Measurements from ENCODE around the gene SHOC1. TPM values are rescaled to one million over a fixed set of nuclear protein-coding genes. Genes with fewer than 3 reads are reported as not detected.

SHOC1 gene
- under 1 TPM in 1 of 3 donors, not detected in 2; 0.33 TPM for total RNA-seq

DNA sequence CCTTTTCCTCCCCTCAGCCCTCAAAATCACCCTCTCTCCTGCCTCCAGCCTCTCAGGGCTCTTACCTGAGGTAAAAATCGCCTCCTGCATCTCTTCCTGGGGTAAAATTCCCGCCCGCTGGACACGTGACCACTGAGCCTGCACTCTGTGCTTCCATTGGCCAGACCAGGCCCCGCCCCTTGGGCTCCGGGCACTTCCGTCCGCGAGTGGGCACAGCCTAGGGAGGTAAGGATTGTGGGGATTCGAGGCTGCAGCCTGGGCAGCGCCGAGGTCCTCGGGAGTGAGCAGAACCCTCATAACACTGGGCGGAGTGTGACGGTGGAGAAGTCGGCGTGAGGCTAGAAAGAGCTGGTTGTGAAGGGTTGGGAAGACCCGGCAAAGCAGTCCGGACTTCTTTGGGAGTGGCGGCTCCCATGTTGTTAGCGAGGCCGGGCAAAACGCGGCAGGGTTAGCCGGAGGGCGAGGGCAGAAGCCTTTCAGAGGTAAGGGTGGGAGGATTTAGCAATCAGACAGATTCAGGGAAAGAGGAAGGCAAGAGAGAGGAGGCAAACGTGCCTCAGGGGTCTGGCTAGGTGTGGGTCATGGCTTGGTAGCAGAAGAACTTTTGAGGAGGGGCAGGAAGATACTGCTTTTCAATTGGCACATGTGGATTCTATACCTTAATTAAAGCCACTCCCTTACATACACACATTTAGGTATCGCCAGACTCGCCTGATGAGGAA, at the start of gene SHOC1:
TSS of gene SHOC1 (minus strand) at position 103 of the 722 bp plus-strand sequence. CDS start 3,519 bp downstream, outside the sequence.
- Histone ChIP-seq H3K4me1 (no peaks in the 10 kb centered on the region), H3K9me3 (no peaks in the 10 kb centered on the region), H3K27me3 (no peaks in the 10 kb centered on the region), H3K36me3 (no peaks in the 10 kb centered on the region), H3K27ac (no peak within 1 kb of the TSS), H3K4me3 (peak within 1 kb of the TSS in 2 of 3 donors; percentile 13 to 46)
- DNase-seq (ENCODE audit: low spot score in 2 of 2): no peak
- intact Hi-C loops (cut with DNase I; ENCODE audit: low total_unique reads): no loop called here
- TF ChIP-seq, protein P1, sequence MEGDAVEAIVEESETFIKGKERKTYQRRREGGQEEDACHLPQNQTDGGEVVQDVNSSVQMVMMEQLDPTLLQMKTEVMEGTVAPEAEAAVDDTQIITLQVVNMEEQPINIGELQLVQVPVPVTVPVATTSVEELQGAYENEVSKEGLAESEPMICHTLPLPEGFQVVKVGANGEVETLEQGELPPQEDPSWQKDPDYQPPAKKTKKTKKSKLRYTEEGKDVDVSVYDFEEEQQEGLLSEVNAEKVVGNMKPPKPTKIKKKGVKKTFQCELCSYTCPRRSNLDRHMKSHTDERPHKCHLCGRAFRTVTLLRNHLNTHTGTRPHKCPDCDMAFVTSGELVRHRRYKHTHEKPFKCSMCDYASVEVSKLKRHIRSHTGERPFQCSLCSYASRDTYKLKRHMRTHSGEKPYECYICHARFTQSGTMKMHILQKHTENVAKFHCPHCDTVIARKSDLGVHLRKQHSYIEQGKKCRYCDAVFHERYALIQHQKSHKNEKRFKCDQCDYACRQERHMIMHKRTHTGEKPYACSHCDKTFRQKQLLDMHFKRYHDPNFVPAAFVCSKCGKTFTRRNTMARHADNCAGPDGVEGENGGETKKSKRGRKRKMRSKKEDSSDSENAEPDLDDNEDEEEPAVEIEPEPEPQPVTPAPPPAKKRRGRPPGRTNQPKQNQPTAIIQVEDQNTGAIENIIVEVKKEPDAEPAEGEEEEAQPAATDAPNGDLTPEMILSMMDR (IDR thresholded peaks at IDR 0.05): no peak
- TF ChIP-seq POLR2A (IDR thresholded peaks at IDR 0.05) (no peak), POLR2AphosphoS5 (IDR thresholded peaks at IDR 0.05) (no peak)

- TF ChIP-seq POLR2AphosphoS5 (IDR thresholded peaks at IDR 0.05) (no peak), POLR2A (IDR thresholded peaks at IDR 0.05) (no peak)
- TF ChIP-seq, protein P1 (IDR thresholded peaks at IDR 0.05): no peak
- no peak overlapping the region for H3K4me3 ChIP-seq
- H3K27ac ChIP-seq: no peak overlapping the region
- intact Hi-C loops (cut with DNase I; ENCODE audit: low total_unique reads): no loop called here
- DNase-seq (ENCODE audit: low spot score in 2 of 2): no peak
- H3K36me3 ChIP-seq: no peaks in the 10 kb centered on the region
- H3K27me3 ChIP-seq: no peaks in the 10 kb centered on the region
- no peaks in the 10 kb centered on the region for H3K9me3 ChIP-seq
- no peaks in the 10 kb centered on the region for H3K4me1 ChIP-seq
These were observed 49.2 kb upstream of the SHOC1 start for GRCh38 chr9:111843971-111844370.

GRCh38 chr9:111842313-111842712, 47.6 kb upstream of the SHOC1 start:
- Histone ChIP-seq H3K9me3 (no peaks in the 10 kb centered on the region), H3K27me3 (no peaks in the 10 kb centered on the region), H3K4me3 (no peak overlapping the region), H3K27ac (no peak overlapping the region), H3K4me1 (no peaks in the 10 kb centered on the region), H3K36me3 (no peaks in the 10 kb centered on the region)
- intact Hi-C loops (cut with DNase I; ENCODE audit: low total_unique reads): no loop called here
- TF ChIP-seq POLR2AphosphoS5 (IDR thresholded peaks at IDR 0.05) (no peak), POLR2A (IDR thresholded peaks at IDR 0.05) (no peak)
- TF ChIP-seq, protein P1 (IDR thresholded peaks at IDR 0.05): no peak
- no peak for DNase-seq (ENCODE audit: low spot score in 2 of 2)

GRCh38 chr9:111840442-111840841, 45.7 kb upstream of the SHOC1 start:
- Histone ChIP-seq H3K9me3 (no peaks in the 10 kb centered on the region), H3K36me3 (no peaks in the 10 kb centered on the region), H3K27ac (no peak overlapping the region), H3K4me3 (no peak overlapping the region), H3K4me1 (no peaks in the 10 kb centered on the region), H3K27me3 (no peaks in the 10 kb centered on the region)
- intact Hi-C loops (cut with DNase I; ENCODE audit: low total_unique reads): no loop called here
- TF ChIP-seq POLR2A (IDR thresholded peaks at IDR 0.05) (no peak), POLR2AphosphoS5 (IDR thresholded peaks at IDR 0.05) (no peak)
- TF ChIP-seq, protein P1 (IDR thresholded peaks at IDR 0.05): no peak
- DNase-seq (ENCODE audit: low spot score in 2 of 2): no peak

GRCh38 chr9:111839987-111840386, 45.2 kb upstream of the SHOC1 start:
- DNase-seq (ENCODE audit: low spot score in 2 of 2): no peak
- no peaks in the 10 kb centered on the region for H3K36me3 ChIP-seq
- no peaks in the 10 kb centered on the region for H3K4me1 ChIP-seq
- H3K4me3 ChIP-seq: no peak overlapping the region
- intact Hi-C loops (cut with DNase I; ENCODE audit: low total_unique reads): no loop called here
- no peaks in the 10 kb centered on the region for H3K9me3 ChIP-seq
- no peaks in the 10 kb centered on the region for H3K27me3 ChIP-seq
- no peak overlapping the region for H3K27ac ChIP-seq
- TF ChIP-seq, protein P1 (IDR thresholded peaks at IDR 0.05): no peak
- no peak for TF ChIP-seq POLR2A (IDR thresholded peaks at IDR 0.05)

Measured in breast epithelium (tissue), 4 donors.